Measurements from ENCODE around the gene MRTFA. TPM values are rescaled to one million over a fixed set of nuclear protein-coding genes. Genes with fewer than 3 reads are reported as not detected.

The MRTFA gene
- total and polyA plus RNA-seq, 2 of the 13 experiments (the other 11 are each of a cell fraction or from before 2014, with no cell fraction given), result 2.4 to 8.2 TPM

- TF ChIP-seq ZNF572 (CRISPR knock-in tag; IDR thresholded peaks at IDR 0.05) (no peak), CREBL2 (CRISPR knock-in tag; IDR thresholded peaks at IDR 0.05; ENCODE audit: borderline replicate concordance) (no peak), ZNF777 (CRISPR knock-in tag; IDR thresholded peaks at IDR 0.05) (0 out of 2 replicates have a peak, but pooled peaks have one; percentile 45), PCBP1 (IDR thresholded peaks at IDR 0.05; ENCODE audit: borderline replicate concordance, low read depth, low read length) (0 out of 2 replicates have a peak, but pooled peaks have one; percentile 29), ZNF704 (CRISPR knock-in tag; IDR thresholded peaks at IDR 0.05; ENCODE audit: borderline replicate concordance) (peak; percentile 68), HES4 (CRISPR knock-in tag; IDR thresholded peaks at IDR 0.05; ENCODE audit: borderline replicate concordance) (peak; percentile 65), LBX2 (CRISPR knock-in tag; IDR thresholded peaks at IDR 0.05; ENCODE audit: borderline replicate concordance) (0 out of 2 replicates have a peak, but pooled peaks have one; percentile 70), TCF7 (IDR thresholded peaks at IDR 0.05; ENCODE audit: low read depth) (no peak), ZSCAN30 (CRISPR knock-in tag; IDR thresholded peaks at IDR 0.05) (peak; percentile 49; the same call in 1 of the 2 replicates), SALL1 (CRISPR knock-in tag; IDR thresholded peaks at IDR 0.05) (peak; percentile 86; the same call in 1 of the 2 replicates), DDIT3 (CRISPR knock-in tag; IDR thresholded peaks at IDR 0.05) (no peak), TFDP1 (CRISPR knock-in tag; IDR thresholded peaks at IDR 0.05; ENCODE audit: borderline replicate concordance) (peak; percentile 81), SNAPC4 (CRISPR knock-in tag; IDR thresholded peaks at IDR 0.05) (peak; percentile 27; the same call in 1 of the 2 replicates), RARG (CRISPR knock-in tag; IDR thresholded peaks at IDR 0.05; ENCODE audit: low read depth) (no peak; the same call in 1 of the 2 replicates), EEA1 (CRISPR knock-in tag; IDR thresholded peaks at IDR 0.05; ENCODE audit: borderline replicate concordance) (no peak), FOSL1 (CRISPR knock-in tag; IDR thresholded peaks at IDR 0.05; ENCODE audit: borderline replicate concordance) (peak; percentile 14; the same call in 1 of the 2 replicates), ZNF558 (CRISPR knock-in tag; IDR thresholded peaks at IDR 0.05; ENCODE audit: borderline replicate concordance) (no peak), XRCC5 (optimal IDR thresholded peaks at IDR 0.05; ENCODE audit: low read length) (peak; percentile 49)
Measured at GRCh38 chr22:40651563-40652501, 15.3 kb upstream of the MRTFA start (continued).

Data from HepG2 (cell line).